ENCODE data around the gene OTOG. TPM values are rescaled to one million over a fixed set of nuclear protein-coding genes. Genes with fewer than 3 reads are reported as not detected.

The OTOG gene
- total RNA-seq, 1 donor: not detected

GRCh38 chr11:17551347-17552040, 4.4 kb downstream of the OTOG start:
- H3K4me3 ChIP-seq (ENCODE audit: low read depth, low read length): no peak overlapping the region
- TF ChIP-seq, protein P1, sequence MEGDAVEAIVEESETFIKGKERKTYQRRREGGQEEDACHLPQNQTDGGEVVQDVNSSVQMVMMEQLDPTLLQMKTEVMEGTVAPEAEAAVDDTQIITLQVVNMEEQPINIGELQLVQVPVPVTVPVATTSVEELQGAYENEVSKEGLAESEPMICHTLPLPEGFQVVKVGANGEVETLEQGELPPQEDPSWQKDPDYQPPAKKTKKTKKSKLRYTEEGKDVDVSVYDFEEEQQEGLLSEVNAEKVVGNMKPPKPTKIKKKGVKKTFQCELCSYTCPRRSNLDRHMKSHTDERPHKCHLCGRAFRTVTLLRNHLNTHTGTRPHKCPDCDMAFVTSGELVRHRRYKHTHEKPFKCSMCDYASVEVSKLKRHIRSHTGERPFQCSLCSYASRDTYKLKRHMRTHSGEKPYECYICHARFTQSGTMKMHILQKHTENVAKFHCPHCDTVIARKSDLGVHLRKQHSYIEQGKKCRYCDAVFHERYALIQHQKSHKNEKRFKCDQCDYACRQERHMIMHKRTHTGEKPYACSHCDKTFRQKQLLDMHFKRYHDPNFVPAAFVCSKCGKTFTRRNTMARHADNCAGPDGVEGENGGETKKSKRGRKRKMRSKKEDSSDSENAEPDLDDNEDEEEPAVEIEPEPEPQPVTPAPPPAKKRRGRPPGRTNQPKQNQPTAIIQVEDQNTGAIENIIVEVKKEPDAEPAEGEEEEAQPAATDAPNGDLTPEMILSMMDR (IDR thresholded peaks at IDR 0.05; ENCODE audit: insufficient read depth, low read depth, low read length): no peak
- DNase-seq (ENCODE audit: low read depth): no peak

GRCh38 chr11:17552041-17552355, 4.9 kb downstream of the OTOG start:
- no peak overlapping the region for H3K4me3 ChIP-seq (ENCODE audit: low read depth, low read length)
- no peak for DNase-seq (ENCODE audit: low read depth)
- TF ChIP-seq, protein P1 (IDR thresholded peaks at IDR 0.05; ENCODE audit: insufficient read depth, low read depth, low read length): no peak

DNA sequence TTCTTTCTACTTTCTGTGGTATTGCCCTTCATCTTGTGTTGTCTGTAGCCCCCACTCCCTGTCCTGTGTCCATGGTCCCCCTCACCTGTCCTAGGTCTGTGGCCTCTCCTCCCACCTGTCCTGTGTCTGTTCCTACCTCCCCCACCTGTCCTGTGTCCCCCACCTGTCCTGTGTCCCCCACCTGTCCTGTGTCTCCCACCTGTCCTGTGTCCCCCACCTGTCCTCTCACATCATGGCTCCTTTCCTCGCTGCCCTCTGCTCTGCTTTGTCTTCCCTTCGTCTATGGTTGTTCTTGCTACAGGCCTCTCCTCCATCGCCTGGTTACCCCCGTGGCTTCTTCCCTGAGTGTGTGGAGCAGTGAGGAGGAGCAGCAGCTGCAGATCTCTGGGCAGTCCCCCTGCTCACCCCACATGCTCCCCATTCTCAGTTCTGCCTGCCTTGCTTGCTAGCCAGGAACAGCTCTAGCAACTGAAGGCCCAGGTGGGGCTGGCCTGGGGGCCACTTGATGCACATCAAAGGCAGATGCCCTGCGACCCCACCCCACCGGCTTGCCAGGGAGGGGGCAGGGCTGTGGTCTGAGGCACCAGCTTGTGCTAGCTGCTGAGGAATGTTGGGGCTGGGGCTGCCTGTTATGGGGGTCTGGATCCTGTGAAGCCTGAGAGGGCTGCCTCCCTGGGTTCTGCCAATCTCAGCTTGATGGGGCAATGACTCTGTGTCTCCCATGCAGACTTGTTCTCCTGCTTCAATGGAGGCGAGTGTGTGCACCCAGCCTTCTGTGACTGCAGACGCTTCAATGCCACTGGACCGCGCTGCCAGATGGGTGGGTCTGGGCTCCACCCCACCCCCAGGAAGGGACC, 5.6 kb downstream of the OTOG start:
- TF ChIP-seq, protein P1 (IDR thresholded peaks at IDR 0.05; ENCODE audit: insufficient read depth, low read depth, low read length): no peak
- H3K4me3 ChIP-seq (ENCODE audit: low read depth, low read length): no peak overlapping the region

DNA sequence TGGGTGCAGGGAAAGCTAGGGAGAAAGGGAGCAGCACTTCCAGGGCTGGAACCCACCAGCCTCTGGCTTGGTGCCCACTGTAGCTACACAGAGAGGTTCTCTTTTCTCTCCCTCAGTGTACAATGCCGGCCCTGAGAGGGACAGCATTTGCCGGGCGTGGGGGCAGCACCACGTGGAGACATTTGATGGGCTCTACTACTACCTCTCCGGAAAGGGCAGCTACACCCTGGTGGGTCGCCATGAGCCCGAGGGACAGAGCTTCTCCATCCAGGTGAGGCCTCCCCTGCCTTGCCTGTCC, 6.1 kb downstream of the OTOG start:
- H3K4me3 ChIP-seq (ENCODE audit: low read depth, low read length): no peak overlapping the region
- no peak for DNase-seq (ENCODE audit: low read depth)
- TF ChIP-seq, protein P1 (IDR thresholded peaks at IDR 0.05; ENCODE audit: insufficient read depth, low read depth, low read length): no peak

More for the DNA sequence above, 5.6 kb downstream of the OTOG start:
- DNase-seq (ENCODE audit: low read depth): no peak

DNA sequence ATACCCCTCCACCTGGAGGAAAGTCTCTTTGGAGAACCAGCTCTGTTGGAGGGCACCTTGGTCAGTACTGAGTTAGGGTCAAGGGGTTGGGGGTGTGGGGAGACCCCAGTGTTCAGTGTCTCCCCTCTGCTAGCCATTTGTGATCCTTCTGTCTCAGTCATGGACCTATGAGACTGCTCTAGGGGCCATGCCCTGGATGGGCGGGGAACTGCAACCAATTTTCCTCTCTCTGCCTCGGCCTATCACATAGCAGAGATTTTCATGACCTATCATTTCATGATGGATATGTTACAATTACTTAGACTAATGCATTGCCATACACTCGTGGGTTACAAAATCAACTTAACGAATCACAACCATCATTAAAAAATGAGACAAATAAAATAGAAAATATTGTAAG, 7.4 kb downstream of the OTOG start:
- TF ChIP-seq, protein P1 (IDR thresholded peaks at IDR 0.05; ENCODE audit: insufficient read depth, low read depth, low read length): no peak
- no peak for DNase-seq (ENCODE audit: low read depth)

DNA sequence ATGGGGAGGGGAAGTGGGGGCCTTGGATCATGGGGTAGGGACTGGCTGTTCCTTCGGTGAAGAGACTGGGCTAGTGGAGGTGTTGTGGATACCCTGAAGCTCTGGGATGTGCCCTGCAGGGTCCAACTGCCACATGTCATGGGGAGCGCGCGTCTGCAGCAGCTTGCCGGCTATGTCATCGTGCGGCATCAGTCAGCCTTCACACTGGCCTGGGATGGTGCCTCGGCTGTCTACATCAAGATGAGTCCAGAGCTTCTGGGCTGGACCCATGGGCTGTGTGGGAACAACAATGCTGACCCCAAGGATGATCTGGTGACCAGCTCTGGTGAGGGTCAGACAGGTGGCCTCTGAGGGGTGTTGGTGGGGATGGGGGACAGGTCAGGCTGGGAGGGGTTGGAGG, 9.9 kb downstream of the OTOG start:
- DNase-seq (ENCODE audit: low read depth): no peak
- TF ChIP-seq, protein P1 (IDR thresholded peaks at IDR 0.05; ENCODE audit: insufficient read depth, low read depth, low read length): no peak
- H3K4me3 ChIP-seq (ENCODE audit: low read depth, low read length): no peak overlapping the region

More for the DNA sequence above, 7.4 kb downstream of the OTOG start:
- H3K4me3 ChIP-seq (ENCODE audit: low read depth, low read length): no peak overlapping the region

Measured in fibroblast of villous mesenchyme (primary cell).